HEK293 (cell line): ENCODE data around the gene WBP2NL.

Experiments used
- CTCF ChIA-PET: fragments of 350-600 bp; formaldehyde crosslinking; extraction: SDS; loops from one replicate; lab custom pipeline; 2021; ENCODE audit warnings: antibody characterized with exemption; lab: Yijun Ruan, JAX
- POLR2A ChIA-PET: fragments of 300-600 bp; formaldehyde crosslinking; extraction: SDS; loops from one replicate; lab custom pipeline; 2020; ENCODE audit warnings: antibody characterized with exemption, inconsistent platforms; lab: Yijun Ruan, JAX
- H3K27ac ChIP-seq: fragments of 200-500 bp; sonication (Bioruptor generic); 2 replicates; pipeline ENCODE4 v1.5.1; 2014; ENCODE audit warnings: low read depth, low read length, control low read depth, inconsistent platforms; ENCODE audit errors: extremely low read depth
- H3K36me3 ChIP-seq, 2 experiments: fragments of 200-500 bp in 1 of 2; sonication (Bioruptor generic) in 1 of 2; 1 replicate in 1 of 2; 2 replicates in 1 of 2; pipeline ENCODE4 v1.5.1; 2014 to 2017; ENCODE audit warnings: inconsistent platforms in 2 of 2, low read length in 2 of 2; ENCODE audit not compliant: control insufficient read depth in 2 of 2, insufficient read depth in 1 of 2
- H3K4me1 ChIP-seq: fragments of 200-500 bp; sonication (Bioruptor generic); 2 replicates; pipeline ENCODE4 v1.5.1; 2014; ENCODE audit warnings: mild to moderate bottlenecking, low read length, inconsistent platforms; ENCODE audit not compliant: control insufficient read depth, insufficient read depth
- H3K4me3 ChIP-seq: 2 replicates; pipeline ENCODE4 v1.5.1; 2011; ENCODE audit warnings: low read depth, mild to moderate bottlenecking, control low read depth, low read length, moderate library complexity
- H3K9me3 ChIP-seq: fragments of 200-500 bp; sonication (Bioruptor generic); 2 replicates; pipeline ENCODE4 v1.5.1; 2014; ENCODE audit warnings: low read depth, low read length, inconsistent platforms; ENCODE audit not compliant: control insufficient read depth, insufficient read depth
- BCL6B ChIP-seq: fragments of 450-650 bp; formaldehyde crosslinking; IDR thresholded peaks from 2 replicates; pipeline ENCODE4 v1.5.1; 2017; ENCODE audit warnings: missing biosample characterization, missing genetic modification characterization
- ELK4 ChIP-seq: IDR thresholded peaks from 2 replicates; pipeline ENCODE4 v1.6.1; 2011; ENCODE audit warnings: mild to moderate bottlenecking, low read depth, low read length, borderline replicate concordance
- GFI1B ChIP-seq: fragments of 450-650 bp; formaldehyde crosslinking; IDR thresholded peaks from 2 replicates; pipeline ENCODE4 v1.5.1; 2016; ENCODE audit warnings: missing biosample characterization, missing genetic modification characterization
- PRDM10 ChIP-seq: fragments of 450-650 bp; formaldehyde crosslinking; IDR thresholded peaks from 2 replicates; pipeline ENCODE4 v1.5.1; 2016; ENCODE audit warnings: missing biosample characterization, missing genetic modification characterization
- REPIN1 ChIP-seq: fragments of 450-650 bp; formaldehyde crosslinking; IDR thresholded peaks from 2 replicates; pipeline ENCODE4 v1.5.1; 2017; ENCODE audit warnings: missing biosample characterization, missing genetic modification characterization, low read depth
- SP3 ChIP-seq: fragments of 450-650 bp; formaldehyde crosslinking; IDR thresholded peaks from 2 replicates; pipeline ENCODE4 v1.5.1; 2016; ENCODE audit warnings: missing biosample characterization, missing genetic modification characterization
- ZFP41 ChIP-seq: fragments of 450-650 bp; formaldehyde crosslinking; IDR thresholded peaks from 2 replicates; pipeline ENCODE4 v1.5.1; 2016; ENCODE audit warnings: missing biosample characterization, missing genetic modification characterization, borderline replicate concordance
- ZNF121 ChIP-seq: fragments of 450-650 bp; formaldehyde crosslinking; IDR thresholded peaks from 2 replicates; pipeline ENCODE4 v1.5.1; 2016; ENCODE audit warnings: missing biosample characterization, missing genetic modification characterization
- ZNF138 ChIP-seq: fragments of 450-650 bp; formaldehyde crosslinking; IDR thresholded peaks from 2 replicates; pipeline ENCODE4 v1.5.1; 2016; ENCODE audit warnings: missing biosample characterization, missing genetic modification characterization, borderline replicate concordance
- ZNF23 ChIP-seq: fragments of 450-650 bp; formaldehyde crosslinking; IDR thresholded peaks from 2 replicates; pipeline ENCODE4 v1.5.1; 2016; ENCODE audit warnings: missing biosample characterization, missing genetic modification characterization, borderline replicate concordance
- ZNF292 ChIP-seq: fragments of 450-650 bp; formaldehyde crosslinking; IDR thresholded peaks from 2 replicates; pipeline ENCODE4 v1.5.1; 2016; ENCODE audit warnings: low read depth, missing biosample characterization, missing genetic modification characterization, borderline replicate concordance
- ZNF350 ChIP-seq: fragments of 450-650 bp; formaldehyde crosslinking; IDR thresholded peaks from 2 replicates; pipeline ENCODE4 v1.5.0; 2017; ENCODE audit warnings: missing biosample characterization, mild to moderate bottlenecking, missing genetic modification characterization
- ZNF362 ChIP-seq: fragments of 450-650 bp; formaldehyde crosslinking; IDR thresholded peaks from 2 replicates; pipeline ENCODE4 v1.5.1; 2016; ENCODE audit warnings: missing biosample characterization, missing genetic modification characterization
- ZNF394 ChIP-seq: fragments of 450-650 bp; formaldehyde crosslinking; IDR thresholded peaks from 2 replicates; pipeline ENCODE4 v1.5.1; 2016; ENCODE audit warnings: missing biosample characterization, missing genetic modification characterization, mild to moderate bottlenecking, moderate library complexity, borderline replicate concordance
- ZNF501 ChIP-seq: fragments of 450-650 bp; formaldehyde crosslinking; IDR thresholded peaks from 2 replicates; pipeline ENCODE4 v1.5.1; 2016; ENCODE audit warnings: missing biosample characterization, missing genetic modification characterization
- ZNF518A ChIP-seq: fragments of 450-650 bp; formaldehyde crosslinking; conservative IDR thresholded peaks from 2 replicates; pipeline ENCODE4 v1.5.1; 2016; ENCODE audit warnings: low read depth, missing biosample characterization, missing genetic modification characterization
- ZNF660 ChIP-seq: fragments of 450-650 bp; IDR thresholded peaks from 2 replicates; pipeline ENCODE4 v1.5.1; 2018; ENCODE audit warnings: missing biosample characterization, mild to moderate bottlenecking, missing genetic modification characterization
- ZNF791 ChIP-seq: fragments of 450-650 bp; formaldehyde crosslinking; IDR thresholded peaks from 2 replicates; pipeline ENCODE4 v1.5.1; 2016; ENCODE audit warnings: missing biosample characterization, missing genetic modification characterization

Gene WBP2NL

GRCh38 chr22:42077486-42078125 lies 79.0 kb downstream of the WBP2NL start:
- TF ChIP-seq SP3 (tag by site-specific recombination) (no peak), GFI1B (no peak), ZNF501 (tag by site-specific recombination) (no peak), ZNF23 (no peak), ELK4 (no peak), ZNF791 (tag by site-specific recombination) (no peak), ZNF138 (tag by site-specific recombination) (no peak), PRDM10 (tag by site-specific recombination) (no peak), ZNF362 (no peak), ZNF394 (tag by site-specific recombination) (no peak), ZNF660 (tag by site-specific recombination) (no peak), BCL6B (tag by site-specific recombination) (no peak), ZNF121 (tag by site-specific recombination) (no peak), ZNF292 (no peak), ZNF518A (tag by site-specific recombination) (no peak), REPIN1 (tag by site-specific recombination) (no peak), ZNF350 (tag by site-specific recombination) (no peak), ZFP41 (tag by site-specific recombination) (no peak)
- H3K36me3 ChIP-seq: peaks cover 0 to 12% of the 10 kb centered on the region in 2 experiments; a peak in 2 of 3 replicates
- ChIA-PET CTCF (no interaction called here), POLR2A (interaction anchor here (3.1 to 3.3 kb wide), 2 partner anchors 12 to 131 kb away, joined by 17 to 56 read pairs; partner anchors contain the start of genes CENPM and NDUFA6)
- no peak overlapping the region for H3K27ac ChIP-seq
- no peak overlapping the region for H3K4me3 ChIP-seq
- H3K9me3 ChIP-seq: no peaks in the 10 kb centered on the region
- H3K4me1 ChIP-seq: peaks cover 4% of the 10 kb centered on the region; the same call in 1 of the 2 replicates
